Osteoblast (primary cell): Measurements from ENCODE around the gene EPHB2. TPM values are rescaled to one million over a fixed set of nuclear protein-coding genes. Genes with fewer than 3 reads are reported as not detected.
A peak's percentile ranks its signal among the peaks of the same experiment; 100 is the strongest.

Experiments
- DNase-seq: peaks from one replicate; pipeline ENCODE4 v3.0.0; 2011; ENCODE audit warnings: low spot score, mixed read lengths; ENCODE audit not compliant: insufficient read length; ENCODE audit errors: missing footprints
- H2AFZ ChIP-seq: 2 replicates; pipeline ENCODE4 v1.6.0; 2011; ENCODE audit warnings: mild to moderate bottlenecking, low read length
- H3K27ac ChIP-seq: 2 replicates; pipeline ENCODE4 v1.5.1; 2011; ENCODE audit warnings: mild to moderate bottlenecking, low read depth, low read length, moderate library complexity
- H3K27me3 ChIP-seq: 2 replicates; pipeline ENCODE4 v1.6.0; 2012; ENCODE audit warnings: mild to moderate bottlenecking, control low read depth, inconsistent platforms, low read length, moderate library complexity; ENCODE audit not compliant: insufficient read depth
- H3K36me3 ChIP-seq: 2 replicates; pipeline ENCODE4 v1.5.1; 2011; ENCODE audit warnings: mild to moderate bottlenecking, low read length, control low read depth, moderate library complexity; ENCODE audit not compliant: insufficient read depth
- H3K4me1 ChIP-seq: 2 replicates; pipeline ENCODE4 v1.5.1; 2011; ENCODE audit warnings: mild to moderate bottlenecking, low read length, control low read depth, moderate library complexity; ENCODE audit not compliant: insufficient read depth
- H3K4me2 ChIP-seq: 2 replicates; pipeline ENCODE4 v1.6.0; 2011; ENCODE audit warnings: mild to moderate bottlenecking, low read length; ENCODE audit not compliant: insufficient read depth
- H3K4me3 ChIP-seq: fragments of 200-600 bp; sonication (generic); 3 replicates; pipeline ENCODE4 v1.5.1; 2012; ENCODE audit warnings: mild to moderate bottlenecking, low read length, inconsistent platforms; ENCODE audit not compliant: insufficient read depth
- H3K79me2 ChIP-seq: 2 replicates; pipeline ENCODE4 v1.6.0; 2012; ENCODE audit warnings: mild to moderate bottlenecking, low read length, control low read depth, inconsistent platforms; ENCODE audit not compliant: insufficient read depth
- H3K9me3 ChIP-seq: 2 replicates; pipeline ENCODE4 v1.5.1; 2011; ENCODE audit warnings: low read depth, low read length, control low read depth
- H4K20me1 ChIP-seq: 2 replicates; pipeline ENCODE4 v1.6.0; 2012; ENCODE audit warnings: mild to moderate bottlenecking, low read length, control low read depth; ENCODE audit not compliant: insufficient read depth
- total RNA-seq: library from RNA; depleted of rRNA; stranded (reverse); fragments of >200 nt; gene quantifications from 2 replicates; pipeline ENCODE4 v1.2.3, GENCODE V29; 2012
- TF ChIP-seq, protein P1 (sequence below): IDR thresholded peaks from 2 replicates; pipeline ENCODE4 v1.5.1; 2011; ENCODE audit warnings: mild to moderate bottlenecking, low read depth, low read length, moderate library complexity; ENCODE audit errors: extremely low read depth

Gene EPHB2
- total RNA-seq, 1 donor, result 8.7 TPM

DNA sequence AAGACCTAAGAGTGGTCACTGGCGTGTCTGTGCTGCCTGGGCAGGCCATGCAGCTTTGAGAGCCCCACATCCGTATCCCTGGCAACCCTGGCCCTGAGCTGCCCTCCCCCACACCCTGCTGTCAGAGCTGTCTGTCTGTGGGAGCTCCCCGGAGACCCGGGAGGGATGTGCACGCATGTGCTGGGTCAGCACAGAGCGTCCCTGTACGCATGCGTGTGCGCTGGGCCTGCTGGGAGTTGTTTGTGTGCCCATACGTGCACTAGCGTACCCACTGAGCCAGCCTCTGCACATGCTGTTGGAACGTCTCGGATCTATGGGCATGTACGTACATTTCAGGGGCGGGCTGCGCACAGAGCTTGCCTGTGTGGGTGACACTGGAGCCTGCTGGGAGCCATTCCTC lies 89.3 kb downstream of the EPHB2 start:
- H3K79me2 ChIP-seq, result no peaks in the 10 kb centered on the region
- H4K20me1 ChIP-seq, result no peaks in the 10 kb centered on the region
- H2AFZ ChIP-seq, result no peak overlapping the region
- no peaks in the 10 kb centered on the region for H3K9me3 ChIP-seq
- H3K27ac ChIP-seq, result no peak overlapping the region
- H3K4me3 ChIP-seq, result no peak overlapping the region
- H3K4me2 ChIP-seq, result no peak overlapping the region
- H3K27me3 ChIP-seq, result no peaks in the 10 kb centered on the region
- H3K36me3 ChIP-seq, result no peaks in the 10 kb centered on the region
- TF ChIP-seq, protein P1, sequence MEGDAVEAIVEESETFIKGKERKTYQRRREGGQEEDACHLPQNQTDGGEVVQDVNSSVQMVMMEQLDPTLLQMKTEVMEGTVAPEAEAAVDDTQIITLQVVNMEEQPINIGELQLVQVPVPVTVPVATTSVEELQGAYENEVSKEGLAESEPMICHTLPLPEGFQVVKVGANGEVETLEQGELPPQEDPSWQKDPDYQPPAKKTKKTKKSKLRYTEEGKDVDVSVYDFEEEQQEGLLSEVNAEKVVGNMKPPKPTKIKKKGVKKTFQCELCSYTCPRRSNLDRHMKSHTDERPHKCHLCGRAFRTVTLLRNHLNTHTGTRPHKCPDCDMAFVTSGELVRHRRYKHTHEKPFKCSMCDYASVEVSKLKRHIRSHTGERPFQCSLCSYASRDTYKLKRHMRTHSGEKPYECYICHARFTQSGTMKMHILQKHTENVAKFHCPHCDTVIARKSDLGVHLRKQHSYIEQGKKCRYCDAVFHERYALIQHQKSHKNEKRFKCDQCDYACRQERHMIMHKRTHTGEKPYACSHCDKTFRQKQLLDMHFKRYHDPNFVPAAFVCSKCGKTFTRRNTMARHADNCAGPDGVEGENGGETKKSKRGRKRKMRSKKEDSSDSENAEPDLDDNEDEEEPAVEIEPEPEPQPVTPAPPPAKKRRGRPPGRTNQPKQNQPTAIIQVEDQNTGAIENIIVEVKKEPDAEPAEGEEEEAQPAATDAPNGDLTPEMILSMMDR, result no peak
- peaks cover 5% of the 10 kb centered on the region for H3K4me1 ChIP-seq
- peak; percentile 66 for DNase-seq

GRCh38 chr1:22800629-22801028 lies 90.0 kb downstream of the EPHB2 start:
- Histone ChIP-seq H3K4me2 (no peak overlapping the region), H3K27me3 (no peaks in the 10 kb centered on the region), H3K27ac (no peak overlapping the region), H3K36me3 (no peaks in the 10 kb centered on the region), H3K4me1 (peaks cover 5% of the 10 kb centered on the region), H3K9me3 (no peaks in the 10 kb centered on the region), H3K4me3 (no peak overlapping the region), H3K79me2 (no peaks in the 10 kb centered on the region), H4K20me1 (no peaks in the 10 kb centered on the region), H2AFZ (no peak overlapping the region)
- TF ChIP-seq, protein P1, result no peak
- DNase-seq, result no peak

DNA sequence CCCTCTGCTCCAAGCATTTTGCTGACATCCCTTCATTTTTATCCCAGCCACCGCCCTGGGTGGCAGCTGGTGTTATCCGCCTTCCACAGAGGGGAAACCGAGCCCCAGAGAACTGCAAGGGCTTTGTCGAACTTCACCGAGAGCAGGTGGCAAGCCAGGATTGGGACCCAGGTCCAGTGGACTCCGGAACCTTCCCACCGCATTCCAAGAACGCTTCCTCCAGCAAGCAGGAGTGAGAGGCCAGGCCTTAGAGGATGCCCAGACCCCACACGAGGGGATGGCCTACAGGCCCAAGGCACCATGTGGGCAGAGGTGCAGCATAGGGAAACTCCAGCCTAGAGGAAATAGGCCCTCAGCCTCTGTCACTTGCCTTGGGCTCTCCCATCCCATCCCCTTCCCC lies 90.7 kb downstream of the EPHB2 start:
- no peak overlapping the region for H2AFZ ChIP-seq
- H3K4me1 ChIP-seq, result peaks cover 5% of the 10 kb centered on the region
- DNase-seq, result no peak
- TF ChIP-seq, protein P1, result no peak
- no peak overlapping the region for H3K4me3 ChIP-seq
- no peaks in the 10 kb centered on the region for H3K27me3 ChIP-seq
- H3K36me3 ChIP-seq, result no peaks in the 10 kb centered on the region
- H3K4me2 ChIP-seq, result no peak overlapping the region
- H3K79me2 ChIP-seq, result no peaks in the 10 kb centered on the region
- H3K9me3 ChIP-seq, result no peaks in the 10 kb centered on the region
- no peak overlapping the region for H3K27ac ChIP-seq
- H4K20me1 ChIP-seq, result no peaks in the 10 kb centered on the region

DNA sequence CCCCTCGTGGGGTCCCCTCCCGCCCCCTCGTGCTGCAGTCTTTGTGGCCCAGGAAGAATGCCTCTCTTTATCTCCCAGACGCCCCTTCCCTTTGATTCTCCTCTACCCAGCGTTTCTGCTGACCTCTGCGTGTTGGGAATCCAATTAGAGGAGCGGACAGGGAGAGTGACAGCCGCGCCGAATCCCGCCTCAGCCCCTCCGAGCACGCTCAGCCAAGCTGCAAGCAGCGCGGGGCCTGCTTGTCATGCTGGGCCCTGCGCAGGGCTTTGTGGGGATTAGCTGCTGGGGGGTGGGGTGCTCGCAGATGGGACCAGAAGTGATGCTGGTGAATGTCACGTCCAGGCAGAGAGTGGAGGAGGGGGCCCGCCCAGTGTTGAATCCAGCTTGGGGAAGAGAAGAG lies 91.1 kb downstream of the EPHB2 start:
- no peak overlapping the region for H3K4me2 ChIP-seq
- no peak overlapping the region for H3K4me3 ChIP-seq
- no peaks in the 10 kb centered on the region for H4K20me1 ChIP-seq
- TF ChIP-seq, protein P1, result no peak
- no peaks in the 10 kb centered on the region for H3K9me3 ChIP-seq
- no peaks in the 10 kb centered on the region for H3K79me2 ChIP-seq
- H3K27ac ChIP-seq, result no peak overlapping the region
- peaks cover 4% of the 10 kb centered on the region for H3K4me1 ChIP-seq
- H3K36me3 ChIP-seq, result no peaks in the 10 kb centered on the region
- H2AFZ ChIP-seq, result no peak overlapping the region
- DNase-seq, result no peak
- no peaks in the 10 kb centered on the region for H3K27me3 ChIP-seq
